Left kidney (tissue), 2 donors: Measurements from ENCODE around the gene CC2D1A. TPM values are rescaled to one million over a fixed set of nuclear protein-coding genes. Genes with fewer than 3 reads are reported as not detected.

Experiments used
- DNase-seq: peaks from one replicate; pipeline ENCODE4 v3.0.0-alpha.2; 2013
- polyA plus RNA-seq: library from polyadenylated mRNA; unstranded; fragments of 120-200 nt; gene quantifications from one replicate; pipeline ENCODE4 v1.2.1, GENCODE V29; 2013; ENCODE audit not compliant: insufficient read length

Gene CC2D1A
- polyA plus RNA-seq, 1 donor = 28.5 TPM

- DNase-seq = no peak
Measured at GRCh38 chr19:13979686-13980085, 73.7 kb downstream of the CC2D1A start.

GRCh38 chr19:13980340-13980739, 74.3 kb downstream of the CC2D1A start:
- DNase-seq = no peak

Other genes with a start within 250 kb of the CC2D1A start
- 34.2 TPM for gene MRI1, start 141.7 kb upstream of the CC2D1A start, polyA plus RNA-seq
- gene C19orf53, start 131.7 kb upstream of the CC2D1A start, polyA plus RNA-seq = 101 TPM
- gene ZSWIM4, start 110.8 kb upstream of the CC2D1A start, polyA plus RNA-seq = 6.7 TPM
- gene NANOS3, start 29.1 kb upstream of the CC2D1A start, polyA plus RNA-seq = 1.2 TPM
- gene BRME1, start 84 bp upstream of the CC2D1A start, polyA plus RNA-seq = 6.8 TPM
- 1.2 TPM for gene PODNL1, start 32.2 kb downstream of the CC2D1A start, polyA plus RNA-seq
- gene DCAF15, start 46.3 kb downstream of the CC2D1A start, polyA plus RNA-seq = 33.6 TPM
- 10.5 TPM for gene RFX1, start 100.1 kb downstream of the CC2D1A start, polyA plus RNA-seq
- gene RLN3, start 121.9 kb downstream of the CC2D1A start, polyA plus RNA-seq = not detected
- 5.9 TPM for gene IL27RA, start 125.6 kb downstream of the CC2D1A start, polyA plus RNA-seq
- 21.2 TPM for gene PALM3, start 155.9 kb downstream of the CC2D1A start, polyA plus RNA-seq
- gene MISP3, start 166.6 kb downstream of the CC2D1A start, polyA plus RNA-seq = 4.6 TPM
- 0.12 TPM for gene C19orf67, start 179.6 kb downstream of the CC2D1A start, polyA plus RNA-seq
- gene SAMD1, start 184.6 kb downstream of the CC2D1A start, polyA plus RNA-seq = 34.0 TPM
- gene PRKACA, start 211.6 kb downstream of the CC2D1A start, polyA plus RNA-seq = 96.2 TPM
- 21.9 TPM for gene ASF1B, start 230.4 kb downstream of the CC2D1A start, polyA plus RNA-seq